GM19351 (cell line): ENCODE measurements around the gene PLEKHA8.

Experiments used
- ATAC-seq: cut with Tn5 transposase; IDR thresholded peaks from one replicate; pipeline ENCODE4 v1.9.1; 2021; ENCODE audit warnings: mild to moderate bottlenecking, moderate library complexity; ENCODE audit not compliant: unreplicated experiment

PLEKHA8 gene

GRCh38 chr7:30166155-30166840 is 138.1 kb downstream of the PLEKHA8 start:
- no peak for ATAC-seq

GRCh38 chr7:30166841-30167235 is 138.6 kb downstream of the PLEKHA8 start:
- ATAC-seq, result no peak

DNA sequence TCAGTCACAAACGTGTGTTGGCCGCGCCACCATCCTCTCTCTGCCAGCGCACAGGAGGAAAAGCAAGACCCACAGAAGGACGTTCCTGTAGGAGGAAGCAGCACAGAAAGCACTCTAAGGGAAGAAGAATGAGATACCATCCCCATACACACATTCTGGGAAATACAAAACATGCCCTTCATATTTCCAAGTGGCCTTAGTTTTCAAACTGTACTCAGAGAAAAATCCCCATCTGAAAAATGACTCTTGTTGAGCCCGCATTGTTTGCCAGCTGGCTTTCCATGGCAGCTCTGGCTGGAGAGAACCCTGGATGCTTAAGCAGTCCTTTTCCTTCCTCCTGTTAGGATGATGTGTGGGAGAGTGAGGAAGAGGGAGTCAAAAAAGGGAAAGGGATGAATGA is 139.7 kb downstream of the PLEKHA8 start:
- ATAC-seq, result no peak

GRCh38 chr7:30168835-30169573 is 140.8 kb downstream of the PLEKHA8 start:
- no peak for ATAC-seq

DNA sequence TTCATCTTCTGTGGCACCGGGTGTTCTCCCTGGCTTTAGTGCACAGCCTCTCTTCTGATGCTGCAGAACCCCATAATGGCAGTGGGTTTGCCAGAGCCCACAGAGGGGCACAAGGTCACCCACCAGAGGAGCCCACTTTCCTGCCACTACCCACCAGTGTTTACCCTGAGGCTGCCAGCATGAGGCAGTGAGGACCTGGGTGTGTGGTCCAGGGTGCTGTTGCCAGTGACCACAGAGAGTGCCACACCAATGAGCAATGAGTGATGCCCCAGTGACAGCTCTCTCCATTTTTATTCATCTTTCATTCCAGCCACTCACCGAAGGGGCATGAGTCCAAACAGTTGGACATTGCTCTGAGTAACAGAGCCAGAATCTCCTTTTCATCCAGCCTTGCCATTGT is 141.4 kb downstream of the PLEKHA8 start:
- no peak for ATAC-seq

DNA sequence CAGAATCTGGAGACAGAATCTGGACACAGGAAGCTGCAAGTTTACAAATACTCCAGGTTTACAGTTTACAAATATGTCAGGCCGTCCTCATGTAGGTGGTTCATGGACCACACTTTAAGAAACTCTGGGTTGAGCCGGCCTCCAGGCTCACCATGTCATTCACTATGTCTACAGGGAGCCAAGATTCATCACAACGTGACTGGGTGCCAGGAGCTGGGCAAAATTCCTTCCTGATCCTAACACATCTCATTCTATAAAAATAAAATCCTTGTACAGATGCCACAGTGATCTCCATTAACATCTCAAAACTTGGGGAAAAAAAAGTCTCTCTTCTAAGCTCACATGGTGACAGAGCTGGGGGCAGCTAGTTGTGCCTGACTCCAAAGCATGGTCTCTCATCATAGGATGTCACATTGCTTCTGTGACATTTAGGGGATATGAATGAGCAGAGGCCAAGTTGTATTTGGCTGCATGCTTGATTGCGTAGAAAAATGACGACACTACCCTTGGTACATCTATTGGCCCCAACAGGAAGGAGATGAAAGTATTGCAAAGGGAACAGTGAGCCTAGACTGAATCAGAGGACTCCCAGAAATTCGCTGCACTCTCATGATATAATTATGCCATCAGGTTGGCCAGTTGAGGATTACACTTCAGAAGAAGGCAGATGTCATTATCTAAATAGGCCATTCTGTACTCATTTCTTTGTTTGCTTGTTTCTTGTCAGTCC is 142.4 kb downstream of the PLEKHA8 start:
- no peak for ATAC-seq

GRCh38 chr7:30171766-30172447 is 143.7 kb downstream of the PLEKHA8 start:
- no peak for ATAC-seq

GRCh38 chr7:30172451-30172850 is 144.2 kb downstream of the PLEKHA8 start:
- ATAC-seq, result no peak

- ATAC-seq, result no peak
These were observed 145.1 kb downstream of the PLEKHA8 start for GRCh38 chr7:30173058-30173897.

DNA sequence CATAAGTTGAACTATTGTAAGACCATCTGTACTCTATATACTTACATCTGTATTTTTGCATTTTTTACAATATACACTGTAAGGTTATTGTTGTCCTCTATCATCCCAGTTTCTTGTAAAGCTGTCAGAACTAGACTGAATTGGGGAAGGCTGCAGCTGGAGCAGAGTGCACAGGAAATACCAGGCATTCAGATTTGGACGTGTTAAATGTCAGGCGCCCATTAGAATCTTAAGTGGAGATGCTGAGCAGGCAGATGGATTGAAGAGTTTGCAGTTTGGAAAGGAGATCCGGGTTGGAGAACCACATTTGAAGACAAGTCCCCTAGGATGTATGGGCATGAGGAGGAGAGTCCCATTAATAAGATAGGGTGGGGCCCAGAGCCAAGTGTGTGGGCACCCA is 147.0 kb downstream of the PLEKHA8 start:
- no peak for ATAC-seq

- ATAC-seq, result no peak
These were observed 147.5 kb downstream of the PLEKHA8 start for GRCh38 chr7:30175636-30176147.

DNA sequence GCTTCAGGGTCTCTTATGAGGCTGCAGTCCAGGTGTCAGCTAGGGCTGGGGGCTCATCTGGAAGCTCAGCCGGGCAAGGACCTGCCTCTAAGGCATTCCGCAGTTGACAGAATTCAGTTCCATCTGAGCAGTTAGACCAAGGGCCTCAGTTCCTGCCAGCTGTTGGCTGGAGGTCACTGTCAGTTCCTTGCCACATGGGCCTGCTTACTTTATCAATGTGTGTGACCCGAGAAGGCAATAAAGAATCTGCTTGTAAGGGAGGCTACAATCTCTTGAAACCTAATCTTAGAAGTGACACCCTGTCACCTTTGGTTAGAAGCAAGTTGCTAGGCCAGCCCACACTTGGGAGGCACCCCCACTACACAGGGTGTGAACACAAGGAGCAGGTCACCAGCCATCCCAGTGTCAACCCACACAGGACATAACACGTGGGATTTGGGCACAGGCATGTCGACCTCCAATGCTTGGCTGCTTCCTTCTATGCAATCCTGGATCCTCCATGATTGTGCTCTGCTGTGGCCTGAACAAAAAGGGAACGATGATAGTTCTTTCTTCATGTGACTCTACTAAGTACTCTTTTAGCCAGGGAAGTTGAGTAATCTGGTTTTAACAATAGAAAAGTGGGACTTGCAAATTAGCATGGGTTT is 148.4 kb downstream of the PLEKHA8 start:
- no peak for ATAC-seq

- ATAC-seq, result no peak
These were observed 149.0 kb downstream of the PLEKHA8 start for GRCh38 chr7:30177186-30177585.

DNA sequence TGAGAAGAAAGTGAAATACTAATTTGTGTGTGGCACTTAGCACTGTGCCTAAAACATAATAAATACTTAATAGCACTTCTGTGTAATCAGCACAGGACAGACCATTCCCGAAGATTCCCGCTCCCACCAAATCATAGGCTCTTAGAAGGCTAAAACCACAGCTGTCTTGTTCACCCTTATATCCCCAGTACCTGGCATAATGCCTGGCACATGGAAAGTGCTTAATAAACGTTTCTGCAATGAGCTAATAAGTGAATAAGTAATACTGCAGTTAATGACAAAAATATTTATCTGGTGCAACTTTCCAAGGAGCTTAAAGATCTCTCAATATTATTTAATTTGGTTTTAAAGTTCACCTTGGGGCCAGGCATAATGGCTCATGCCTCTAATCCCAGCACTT is 149.8 kb downstream of the PLEKHA8 start:
- ATAC-seq, result no peak

DNA sequence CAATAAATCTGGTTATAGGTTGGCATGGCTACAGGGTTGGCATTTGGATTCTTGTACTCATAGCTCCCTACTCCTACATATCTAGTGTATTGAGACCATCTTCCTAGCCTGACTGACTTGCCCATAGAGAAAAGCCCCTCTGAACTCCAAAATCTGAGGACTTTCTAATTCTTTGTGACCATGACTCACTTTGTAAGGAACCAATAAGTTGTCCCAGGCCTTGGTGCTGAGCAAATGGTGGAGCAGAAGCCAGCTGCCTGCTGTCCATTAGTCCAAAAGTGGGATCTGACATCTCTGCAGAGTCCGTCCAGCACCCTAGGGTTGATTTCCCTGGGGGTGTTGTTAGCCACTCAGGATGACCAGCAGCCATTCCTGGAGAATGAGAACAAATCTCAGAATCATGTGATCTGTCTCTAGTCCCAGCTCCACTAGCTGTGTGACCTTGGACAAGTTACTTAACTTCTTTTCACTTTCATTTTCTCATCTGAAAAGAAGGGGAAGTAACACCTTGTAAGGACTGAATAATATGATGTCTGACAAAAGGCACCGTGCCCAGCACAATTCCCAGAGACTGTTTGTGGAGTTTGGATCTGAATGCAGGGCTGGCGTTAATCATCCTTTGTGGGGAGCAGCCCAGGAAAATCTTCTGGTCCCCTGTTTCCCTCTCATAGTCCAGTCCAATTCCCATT is 150.7 kb downstream of the PLEKHA8 start:
- peak; percentile 85 for ATAC-seq
